Measurements from ENCODE around the gene TNS3.
A peak's percentile ranks its signal among the peaks of the same experiment; 100 is the strongest.
"Not testable (repeated sequence)": the region's sequence is repeated elsewhere in the genome, so short reads cannot be mapped to it uniquely, and the experiment has no call there.

Gene TNS3

GRCh38 chr7:47581804-47582763 is at the start of gene TNS3:
Gene TNS3, minus strand, starts transcription at chr7:47582111. Its CDS starts 142,475 bp downstream, at chr7:47439636.
- no peak for DNase-seq (ENCODE audit: low read depth)

DNA sequence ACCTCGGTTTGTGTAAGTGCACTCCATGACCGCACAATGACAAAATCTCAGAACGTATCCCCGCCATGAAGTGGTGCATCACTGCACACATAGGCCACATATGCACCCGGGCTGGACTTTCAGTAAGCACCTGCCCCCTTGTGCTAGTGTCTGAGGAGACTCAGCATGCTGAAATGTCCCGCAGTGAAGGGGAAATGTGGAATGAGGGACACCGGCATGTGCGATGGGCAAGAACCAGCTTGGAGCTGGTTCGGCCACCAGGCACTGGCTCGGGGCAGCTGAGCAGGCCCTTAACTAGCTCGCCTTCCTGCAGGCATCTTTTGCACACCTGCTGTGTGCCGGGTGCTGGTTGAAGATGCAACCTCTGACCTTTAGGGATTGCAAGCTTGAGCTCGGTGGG is 49.8 kb upstream of the TNS3 start:
- DNase-seq (ENCODE audit: low read depth) = no peak

DNA sequence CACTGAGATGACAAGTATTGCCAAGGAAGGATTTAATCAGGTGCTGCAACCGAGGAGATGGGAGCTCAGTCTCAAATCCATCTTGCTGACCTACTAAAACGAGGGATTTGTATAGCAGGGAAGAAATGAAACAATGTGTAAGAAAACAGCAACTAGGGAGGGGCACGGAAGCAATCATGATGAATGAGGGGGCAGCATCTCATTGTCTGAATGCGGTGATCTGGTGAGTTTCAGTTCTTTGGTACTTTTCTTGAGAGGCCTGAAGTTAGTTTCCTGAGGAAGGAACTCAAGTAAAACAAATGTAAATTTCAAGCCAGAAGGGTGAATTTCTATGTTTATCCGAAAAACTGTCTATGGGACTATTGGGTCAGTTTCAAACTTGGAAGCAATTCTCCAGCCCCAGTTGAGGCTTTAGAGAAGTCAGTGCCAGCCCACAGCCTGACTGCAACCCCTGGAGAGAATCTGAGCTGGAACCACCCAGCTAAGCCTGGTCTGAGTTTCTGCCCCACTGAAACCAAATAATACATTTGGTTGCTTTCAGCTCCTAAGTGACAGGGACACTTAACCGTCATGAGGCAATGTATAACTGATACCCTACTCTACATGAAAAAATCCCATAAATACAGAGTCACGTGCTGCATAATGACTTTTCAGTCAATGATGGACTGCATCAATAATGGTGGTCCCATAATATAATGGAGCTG is 45.8 kb upstream of the TNS3 start:
- DNase-seq (ENCODE audit: low read depth) = no peak

GRCh38 chr7:47625861-47626715 is 44.2 kb upstream of the TNS3 start:
- DNase-seq (ENCODE audit: low read depth) = no peak

GRCh38 chr7:47624689-47625088 is 42.8 kb upstream of the TNS3 start:
- DNase-seq (ENCODE audit: low read depth) = no peak

DNA sequence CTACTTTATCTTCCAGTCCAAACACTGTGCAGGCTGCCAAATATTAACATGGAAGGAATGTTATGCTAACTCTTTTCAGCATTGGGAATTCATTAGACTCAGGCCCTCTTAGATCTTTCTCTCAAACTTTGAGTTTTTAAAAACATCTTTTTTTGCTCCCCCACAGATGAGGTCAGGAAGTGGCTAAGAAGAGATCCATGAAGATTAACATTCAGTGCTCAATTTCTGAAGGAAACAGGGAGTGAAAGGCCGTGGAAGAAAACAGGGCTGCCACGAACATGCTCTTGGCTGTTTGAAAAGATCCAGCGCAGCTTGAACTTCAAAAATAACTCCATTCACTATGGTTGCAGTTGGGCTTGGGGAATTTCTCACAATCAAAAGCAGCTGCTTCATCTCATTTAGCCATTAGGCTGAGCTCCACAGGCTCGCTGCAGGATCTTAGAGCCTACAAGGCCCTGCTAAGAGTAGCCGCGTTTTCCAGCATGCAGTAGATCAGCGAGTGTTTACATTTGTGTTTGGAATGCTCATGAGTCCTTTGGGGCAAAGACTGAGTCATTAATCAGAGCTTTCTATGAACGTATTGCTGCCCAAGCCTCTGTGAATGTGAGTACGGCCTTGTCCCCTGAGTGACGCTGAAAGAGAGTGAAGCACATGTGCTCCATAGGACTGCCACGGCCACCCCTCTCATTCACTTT is 41.2 kb upstream of the TNS3 start:
- peak; percentile 90 for DNase-seq (ENCODE audit: low read depth)

- no peak for DNase-seq (ENCODE audit: low read depth)
These were observed 40.7 kb upstream of the TNS3 start for GRCh38 chr7:47622586-47622945.

GRCh38 chr7:47621979-47622561 is 40.2 kb upstream of the TNS3 start:
- DNase-seq (ENCODE audit: low read depth) = no peak

DNA sequence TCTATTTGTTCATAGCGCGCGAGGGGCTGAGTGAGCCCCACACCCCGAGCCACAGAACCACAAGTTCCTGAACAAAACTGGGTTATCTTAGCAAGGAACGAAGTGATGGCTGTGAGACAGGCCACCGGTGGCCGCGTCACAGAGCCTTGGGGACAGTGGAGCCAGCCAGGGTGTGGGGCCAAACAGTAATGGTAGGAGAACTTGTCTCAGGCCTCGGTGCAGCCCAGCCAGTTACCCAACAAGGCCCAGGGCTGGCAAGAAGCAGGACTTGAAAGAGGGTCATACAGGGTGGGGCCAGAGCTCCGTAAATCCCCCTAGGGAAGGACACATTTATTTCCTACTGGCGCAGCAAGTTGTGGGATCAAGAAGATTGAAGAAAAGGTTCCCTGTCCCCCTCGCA is 39.4 kb upstream of the TNS3 start:
- DNase-seq (ENCODE audit: low read depth) = no peak

- DNase-seq (ENCODE audit: low read depth) = no peak
These were observed 37.9 kb upstream of the TNS3 start for GRCh38 chr7:47619806-47620205.

DNA sequence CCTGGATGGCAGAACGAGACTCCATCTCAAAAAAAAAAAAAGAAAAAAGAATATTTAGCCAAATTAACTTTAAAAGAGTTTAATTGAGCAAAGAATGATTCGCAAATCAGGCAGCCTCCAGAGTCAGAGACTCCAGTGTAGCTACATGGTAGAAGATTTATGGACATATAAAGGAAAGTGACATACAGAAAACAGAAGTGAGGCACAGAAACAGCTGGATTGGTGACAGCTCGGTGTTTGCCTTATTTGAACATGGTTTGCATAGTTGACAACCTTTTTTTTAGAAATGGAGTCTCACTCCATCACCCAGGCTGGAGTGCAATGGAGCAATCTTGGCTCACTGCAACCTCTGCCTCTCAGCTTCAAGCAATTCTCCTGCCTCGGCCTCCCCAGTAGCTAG is 35.2 kb upstream of the TNS3 start:
- no peak for DNase-seq (ENCODE audit: low read depth)

DNA sequence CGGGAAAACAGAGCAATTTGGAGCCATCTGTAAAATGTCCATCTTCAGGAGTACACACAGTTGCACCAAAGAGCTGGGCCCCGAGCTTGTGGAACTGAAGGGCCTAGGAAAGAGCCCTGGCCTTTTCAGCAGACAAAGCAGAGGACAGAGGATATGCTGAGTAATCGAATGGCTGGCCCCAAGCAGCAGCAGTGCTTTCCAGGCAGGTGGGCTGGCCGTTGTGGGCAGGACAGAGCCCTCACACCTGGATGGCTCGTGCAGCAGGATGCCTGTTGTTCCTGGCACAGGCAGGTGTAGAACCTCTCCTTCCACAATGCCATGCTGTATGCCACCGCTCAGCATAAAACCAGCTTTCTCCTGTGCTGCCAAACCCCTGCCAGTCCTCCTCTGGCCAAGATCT is 32.5 kb upstream of the TNS3 start:
- no peak for DNase-seq (ENCODE audit: low read depth)

DNA sequence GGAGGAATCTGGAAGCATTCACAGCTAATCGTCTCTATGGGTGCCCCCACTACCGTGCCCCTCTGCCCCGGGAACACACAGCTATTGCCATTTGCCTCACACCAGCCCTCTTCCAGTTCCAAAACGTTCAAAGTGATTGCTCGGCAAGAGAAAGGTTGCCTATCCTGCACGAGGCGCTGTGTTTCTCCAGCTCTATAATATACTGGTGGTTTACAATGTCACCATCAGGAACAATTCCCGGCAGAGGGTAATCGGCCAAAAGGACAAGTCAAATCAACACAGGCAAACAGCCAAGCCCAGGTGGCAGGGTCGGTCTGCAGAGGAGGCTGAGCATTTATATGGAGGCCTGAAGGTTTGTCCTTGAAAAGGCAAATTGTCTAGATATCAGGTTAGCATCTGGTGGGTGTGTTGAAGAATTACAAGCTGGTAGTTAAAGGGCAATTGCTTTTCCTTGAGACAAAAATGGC is 29.2 kb upstream of the TNS3 start:
- no peak for DNase-seq (ENCODE audit: low read depth)

DNA sequence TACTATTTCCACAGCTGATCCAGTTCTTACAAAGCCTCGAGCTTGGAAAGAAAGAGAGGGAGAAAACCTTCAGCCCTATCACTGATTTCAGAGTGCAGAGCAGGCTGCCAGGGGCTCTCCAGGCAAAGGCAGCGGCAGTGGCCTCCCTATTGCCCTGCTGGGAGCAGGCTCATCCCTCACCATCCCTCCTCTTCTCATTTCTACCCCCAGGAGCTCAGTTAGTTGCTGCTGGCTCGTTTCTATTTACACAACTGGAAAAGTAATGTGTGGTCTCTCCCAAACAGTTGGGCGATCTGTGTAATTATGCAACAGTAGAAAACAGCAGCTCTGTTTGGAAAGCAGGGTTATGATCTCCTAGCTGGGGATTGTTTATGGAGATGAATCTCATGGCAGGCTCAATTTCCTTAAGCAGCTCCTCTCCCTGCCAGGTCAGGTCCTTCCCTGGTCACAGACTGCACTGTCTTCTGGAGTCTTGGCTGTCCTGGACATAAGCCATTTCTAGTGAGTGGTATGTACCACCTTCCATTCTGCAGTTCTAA is 28.7 kb upstream of the TNS3 start:
- DNase-seq (ENCODE audit: low read depth) = peak; percentile 87

DNA sequence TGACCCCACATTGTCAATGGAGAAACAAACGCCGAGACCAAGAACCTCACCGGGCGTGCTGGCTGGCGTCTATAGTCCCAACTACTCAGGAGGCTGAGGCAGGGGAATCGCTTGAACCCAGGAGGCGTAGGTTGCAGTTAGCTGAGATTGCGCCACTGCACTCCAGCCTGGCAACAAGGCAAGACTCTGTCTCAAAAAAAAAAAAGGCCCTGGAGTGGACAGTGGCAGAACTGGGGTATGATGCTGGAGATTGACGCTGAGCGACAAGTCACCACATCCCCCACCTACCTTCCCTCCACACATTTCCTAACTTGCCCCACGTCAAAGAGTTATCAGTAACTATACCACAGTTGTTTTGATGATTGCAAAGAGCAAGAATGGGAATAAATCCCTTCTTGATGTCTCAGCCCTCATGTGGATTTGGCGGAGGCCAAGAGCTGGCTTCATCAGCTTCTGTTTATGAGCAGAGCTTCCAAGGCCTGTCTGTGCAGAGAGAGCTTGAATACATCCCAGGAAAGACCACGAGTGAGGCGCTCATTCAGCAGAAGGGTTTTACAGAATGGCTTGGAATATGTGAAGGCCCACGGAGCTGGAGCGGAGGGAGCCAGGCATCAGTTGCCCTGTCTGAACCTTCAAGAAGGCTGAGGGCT is 28.0 kb upstream of the TNS3 start:
- DNase-seq (ENCODE audit: low read depth) = no peak

- DNase-seq (ENCODE audit: low read depth) = not testable (repeated sequence)
These were observed 24.7 kb upstream of the TNS3 start for GRCh38 chr7:47606593-47607046.

GRCh38 chr7:47605816-47606575 is 24.1 kb upstream of the TNS3 start:
- no peak for DNase-seq (ENCODE audit: low read depth)

GRCh38 chr7:47604496-47604890 is 22.6 kb upstream of the TNS3 start:
- DNase-seq (ENCODE audit: low read depth) = no peak

GRCh38 chr7:47603514-47604255 is 21.8 kb upstream of the TNS3 start:
- DNase-seq (ENCODE audit: low read depth) = not testable (repeated sequence)

Measured in GM04503 (cell line).